ENCODE results near the gene ATG4B. TPM values are rescaled to one million over a fixed set of nuclear protein-coding genes. Genes with fewer than 3 reads are reported as not detected.
A peak's percentile ranks its signal among the peaks of the same experiment; 100 is the strongest.

The ATG4B gene
- total and polyA plus RNA-seq, 9 of the 15 experiments (the other 6 are each of a cell fraction or from before 2014, with no cell fraction given), result 5.9 to 58.8 (median 35.6) TPM

DNA sequence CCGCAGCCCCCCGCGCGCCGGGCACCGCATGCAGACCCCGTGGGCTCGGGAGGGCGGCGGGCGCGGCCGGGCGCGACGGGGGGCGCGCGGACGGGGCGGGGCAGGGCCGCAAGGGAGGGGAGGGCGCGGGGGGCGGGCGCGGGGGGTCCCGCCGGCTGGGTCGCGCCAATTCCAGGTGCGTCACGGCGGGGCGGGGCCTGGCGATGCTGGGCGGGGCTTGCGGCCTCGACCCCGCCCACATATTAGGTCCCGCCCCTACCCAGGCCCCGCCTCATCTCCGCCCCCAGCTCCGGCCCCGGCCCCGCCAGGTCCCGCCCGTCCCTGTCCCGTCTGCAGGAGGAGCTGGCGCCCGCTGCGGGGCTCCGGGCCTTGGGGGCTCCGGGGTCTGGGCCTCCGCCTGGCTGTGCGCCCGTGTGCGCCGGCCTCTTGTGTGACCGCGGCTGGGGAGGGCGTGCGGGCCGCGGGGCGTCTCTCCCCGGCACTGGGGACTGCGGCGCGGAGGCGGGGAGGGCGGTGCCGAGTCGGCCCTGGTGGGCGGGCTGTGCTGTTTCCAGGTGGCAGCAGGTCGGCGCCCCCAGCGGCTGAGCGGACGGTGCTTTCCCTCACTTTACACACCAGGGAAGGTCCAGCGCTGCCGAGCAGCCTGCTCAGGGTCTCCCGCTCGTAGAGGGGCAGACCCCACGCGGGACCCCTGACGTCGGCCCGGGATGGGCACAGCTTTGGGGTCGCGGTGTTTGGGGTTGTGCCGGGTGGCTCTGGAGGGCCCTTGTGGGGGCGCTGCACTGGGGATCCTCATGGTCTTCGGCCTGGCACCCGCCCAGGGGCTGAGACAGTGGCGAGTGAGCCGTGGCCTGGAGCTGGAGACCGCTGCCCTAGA is 64.9 kb downstream of the ATG4B start (continued):
- TF ChIP-seq CTBP1 (IDR thresholded peaks at IDR 0.05; ENCODE audit: borderline replicate concordance), result peak; percentile 23; the same call in 1 of the 2 replicates
- TF ChIP-seq CBX1 (IDR thresholded peaks at IDR 0.05; ENCODE audit: low read depth), result no peak; the same call in 1 of the 2 replicates
- TF ChIP-seq STAG1 (CRISPR knock-in tag; IDR thresholded peaks at IDR 0.05; ENCODE audit: borderline replicate concordance), result no peak
- TF ChIP-seq HDAC1 (IDR thresholded peaks at IDR 0.05), result 0 out of 4 replicates have a peak, but pooled peaks of 1 of the 2 experiments have one; percentile 21
- no peak for TF ChIP-seq XRCC3 (IDR thresholded peaks at IDR 0.05)
- no peak for TF ChIP-seq ATF7 (IDR thresholded peaks at IDR 0.05)
- TF ChIP-seq PCBP2 (IDR thresholded peaks at IDR 0.05; ENCODE audit: low read depth, low read length, poor library complexity, severe bottlenecking), result no peak
- TF ChIP-seq NONO (IDR thresholded peaks at IDR 0.05; ENCODE audit: low read depth in 2 of 2, low read length in 1 of 2), result 0 out of 4 replicates have a peak, but pooled peaks of 1 of the 2 experiments have one; percentile 27
- TF ChIP-seq, protein P1, sequence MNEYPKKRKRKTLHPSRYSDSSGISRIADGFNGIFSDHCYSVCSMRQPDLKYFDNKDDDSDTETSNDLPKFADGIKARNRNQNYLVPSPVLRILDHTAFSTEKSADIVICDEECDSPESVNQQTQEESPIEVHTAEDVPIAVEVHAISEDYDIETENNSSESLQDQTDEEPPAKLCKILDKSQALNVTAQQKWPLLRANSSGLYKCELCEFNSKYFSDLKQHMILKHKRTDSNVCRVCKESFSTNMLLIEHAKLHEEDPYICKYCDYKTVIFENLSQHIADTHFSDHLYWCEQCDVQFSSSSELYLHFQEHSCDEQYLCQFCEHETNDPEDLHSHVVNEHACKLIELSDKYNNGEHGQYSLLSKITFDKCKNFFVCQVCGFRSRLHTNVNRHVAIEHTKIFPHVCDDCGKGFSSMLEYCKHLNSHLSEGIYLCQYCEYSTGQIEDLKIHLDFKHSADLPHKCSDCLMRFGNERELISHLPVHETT (CRISPR knock-in tag; conservative IDR thresholded peaks at IDR 0.05 in 1 of 2, IDR thresholded peaks at IDR 0.05 in 1 of 2), result peak in 1 of 2 experiments; percentile 81; a peak in 1 of 4 replicates
- no peak for TF ChIP-seq CCAR2 (IDR thresholded peaks at IDR 0.05; ENCODE audit: low read depth, low read length)
- no peak for TF ChIP-seq MCM2 (IDR thresholded peaks at IDR 0.05; ENCODE audit: low read depth)
- peak; percentile 28; the same call in 1 of the 2 replicates for TF ChIP-seq MYC (IDR thresholded peaks at IDR 0.05; ENCODE audit: low read depth, low read length)
- no peak for TF ChIP-seq MYC (CRISPR knock-in tag; IDR thresholded peaks at IDR 0.05; ENCODE audit: borderline replicate concordance, low read depth)
- no peak for TF ChIP-seq SMARCA5 (IDR thresholded peaks at IDR 0.05)
- TF ChIP-seq RNF2 (IDR thresholded peaks at IDR 0.05), result 0 out of 2 replicates have a peak, but pooled peaks have one; percentile 24
- TF ChIP-seq NCOA2 (IDR thresholded peaks at IDR 0.05; ENCODE audit: partially characterized antibody in 2 of 2), result no peak
- no peak for TF ChIP-seq SOX6 (IDR thresholded peaks at IDR 0.05)
- TF ChIP-seq U2AF2 (optimal IDR thresholded peaks at IDR 0.05; ENCODE audit: low read depth, low read length), result no peak
- TF ChIP-seq YBX1 (IDR thresholded peaks at IDR 0.05), result no peak
- TF ChIP-seq, protein P2, sequence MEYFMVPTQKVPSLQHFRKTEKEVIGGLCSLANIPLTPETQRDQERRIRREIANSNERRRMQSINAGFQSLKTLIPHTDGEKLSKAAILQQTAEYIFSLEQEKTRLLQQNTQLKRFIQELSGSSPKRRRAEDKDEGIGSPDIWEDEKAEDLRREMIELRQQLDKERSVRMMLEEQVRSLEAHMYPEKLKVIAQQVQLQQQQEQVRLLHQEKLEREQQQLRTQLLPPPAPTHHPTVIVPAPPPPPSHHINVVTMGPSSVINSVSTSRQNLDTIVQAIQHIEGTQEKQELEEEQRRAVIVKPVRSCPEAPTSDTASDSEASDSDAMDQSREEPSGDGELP (CRISPR knock-in tag; IDR thresholded peaks at IDR 0.05; ENCODE audit: borderline replicate concordance), result peak; percentile 82
- no peak for TF ChIP-seq THRAP3 (IDR thresholded peaks at IDR 0.05; ENCODE audit: borderline replicate concordance)
- TF ChIP-seq TBL1XR1 (IDR thresholded peaks at IDR 0.05; ENCODE audit: low read length in 2 of 2), result no peak
- TF ChIP-seq, protein P3, sequence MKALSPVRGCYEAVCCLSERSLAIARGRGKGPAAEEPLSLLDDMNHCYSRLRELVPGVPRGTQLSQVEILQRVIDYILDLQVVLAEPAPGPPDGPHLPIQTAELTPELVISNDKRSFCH (CRISPR knock-in tag; IDR thresholded peaks at IDR 0.05), result no peak
- TF ChIP-seq, protein P3 (tag; IDR thresholded peaks at IDR 0.05), result no peak
- TF ChIP-seq, protein P4, sequence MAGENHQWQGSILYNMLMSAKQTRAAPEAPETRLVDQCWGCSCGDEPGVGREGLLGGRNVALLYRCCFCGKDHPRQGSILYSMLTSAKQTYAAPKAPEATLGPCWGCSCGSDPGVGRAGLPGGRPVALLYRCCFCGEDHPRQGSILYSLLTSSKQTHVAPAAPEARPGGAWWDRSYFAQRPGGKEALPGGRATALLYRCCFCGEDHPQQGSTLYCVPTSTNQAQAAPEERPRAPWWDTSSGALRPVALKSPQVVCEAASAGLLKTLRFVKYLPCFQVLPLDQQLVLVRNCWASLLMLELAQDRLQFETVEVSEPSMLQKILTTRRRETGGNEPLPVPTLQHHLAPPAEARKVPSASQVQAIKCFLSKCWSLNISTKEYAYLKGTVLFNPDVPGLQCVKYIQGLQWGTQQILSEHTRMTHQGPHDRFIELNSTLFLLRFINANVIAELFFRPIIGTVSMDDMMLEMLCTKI (IDR thresholded peaks at IDR 0.05; ENCODE audit: partially characterized antibody), result no peak
